OCI-LY1 (cell line): Measurements from ENCODE around the gene MAGI2.

ENCODE experiments used
- H2AFZ ChIP-seq: fragments of 200-600 bp; sonication (generic), shearing (Covaris generic); 2 replicates; pipeline ENCODE4 v1.6.0; 2014; ENCODE audit warnings: antibody characterized with exemption, mild to moderate bottlenecking, low read length
- H3F3A ChIP-seq: fragments of 200-600 bp; sonication (generic), shearing (Covaris generic); 2 replicates; pipeline ENCODE4 v1.6.0; 2014; ENCODE audit warnings: mild to moderate bottlenecking, antibody characterized with exemption, low read length, moderate library complexity; ENCODE audit not compliant: insufficient read depth
- H3K27ac ChIP-seq: fragments of 200-600 bp; sonication (generic); 2 replicates; pipeline ENCODE4 v1.5.1; 2014; ENCODE audit warnings: low read length, mixed run types, mild to moderate bottlenecking, low read depth; ENCODE audit not compliant: poor library complexity, severe bottlenecking
- H3K27me3 ChIP-seq: fragments of 200-600 bp; sonication (generic); 2 replicates; pipeline ENCODE4 v1.6.0; 2014; ENCODE audit warnings: antibody characterized with exemption, mild to moderate bottlenecking, low read length, moderate library complexity; ENCODE audit not compliant: insufficient read depth
- H3K36me3 ChIP-seq: fragments of 200-600 bp; sonication (generic); 2 replicates; pipeline ENCODE4 v1.6.1; 2014; ENCODE audit warnings: mild to moderate bottlenecking, antibody characterized with exemption, low read length, moderate library complexity, mixed read lengths; ENCODE audit not compliant: insufficient read depth
- H3K4me1 ChIP-seq: fragments of 200-600 bp; sonication (generic); 2 replicates; pipeline ENCODE4 v1.5.1; 2014; ENCODE audit warnings: mild to moderate bottlenecking, low read length, moderate library complexity; ENCODE audit not compliant: insufficient read depth, severe bottlenecking
- H3K4me2 ChIP-seq: fragments of 200-600 bp; sonication (generic), shearing (Covaris generic); 2 replicates; pipeline ENCODE4 v1.6.1; 2014; ENCODE audit warnings: low read length
- H3K4me3 ChIP-seq: fragments of 200-600 bp; sonication (generic); 2 replicates; pipeline ENCODE4 v1.5.1; 2014; ENCODE audit warnings: low read length, low read depth, mild to moderate bottlenecking, mixed read lengths; ENCODE audit not compliant: poor library complexity, severe bottlenecking
- H3K79me2 ChIP-seq: fragments of 200-600 bp; shearing (Covaris generic); 2 replicates; pipeline ENCODE4 v1.6.1; 2016; ENCODE audit warnings: mixed run types, low read length, mixed read lengths; ENCODE audit not compliant: insufficient read depth
- H3K9ac ChIP-seq: fragments of 200-600 bp; sonication (generic), shearing (Covaris generic); 2 replicates; pipeline ENCODE4 v1.6.1; 2014; ENCODE audit warnings: mild to moderate bottlenecking, low read length, mixed read lengths
- H3K9me2 ChIP-seq: fragments of 200-600 bp; sonication (generic), shearing (Covaris generic); 2 replicates; pipeline ENCODE4 v1.6.1; 2014; ENCODE audit warnings: low read depth, mild to moderate bottlenecking, low read length, mixed read lengths
- H3K9me3 ChIP-seq: fragments of 200-600 bp; shearing (Covaris generic); 2 replicates; pipeline ENCODE4 v1.6.1; 2014; ENCODE audit warnings: low read length, mixed read lengths
- H4K20me1 ChIP-seq: fragments of 200-600 bp; sonication (generic), shearing (Covaris generic); 2 replicates; pipeline ENCODE4 v1.6.0; 2016; ENCODE audit warnings: mild to moderate bottlenecking, low read length; ENCODE audit not compliant: insufficient read depth
- CTCF ChIP-seq: fragments of 200-600 bp; sonication (generic), shearing (Covaris generic); IDR thresholded peaks from 2 replicates; pipeline ENCODE4 v1.5.1; 2017; ENCODE audit warnings: mild to moderate bottlenecking, antibody characterized with exemption, low read length, moderate library complexity, mixed read lengths
- EZH2 ChIP-seq: fragments of 200-600 bp; sonication (generic), shearing (Covaris generic); IDR thresholded peaks from 2 replicates; pipeline ENCODE4 v1.8.0; 2017; ENCODE audit warnings: borderline replicate concordance, mixed run types, mild to moderate bottlenecking, antibody characterized with exemption, low read length, moderate library complexity, mixed read lengths

The MAGI2 gene

GRCh38 chr7:78542981-78543380 lies 910.5 kb downstream of the MAGI2 start:
- no peak overlapping the region for H3K9ac ChIP-seq
- no peak for TF ChIP-seq EZH2
- no peak for TF ChIP-seq CTCF
- no peaks in the 10 kb centered on the region for H3K79me2 ChIP-seq
- H3K27me3 ChIP-seq, result no peaks in the 10 kb centered on the region
- H3K4me1 ChIP-seq, result no peaks in the 10 kb centered on the region
- H3K27ac ChIP-seq, result no peak overlapping the region
- no peaks in the 10 kb centered on the region for H3K9me3 ChIP-seq
- H3K4me3 ChIP-seq, result no peak overlapping the region
- H2AFZ ChIP-seq, result no peak overlapping the region
- H3F3A ChIP-seq, result no peaks in the 10 kb centered on the region
- no peaks in the 10 kb centered on the region for H4K20me1 ChIP-seq
- no peak overlapping the region for H3K4me2 ChIP-seq
- H3K9me2 ChIP-seq, result no peaks in the 10 kb centered on the region
- no peaks in the 10 kb centered on the region for H3K36me3 ChIP-seq

- H3K9me2 ChIP-seq, result no peaks in the 10 kb centered on the region
- TF ChIP-seq CTCF (no peak), EZH2 (no peak)
- H3K4me1 ChIP-seq, result no peaks in the 10 kb centered on the region
- H3K27ac ChIP-seq, result no peak overlapping the region
- H3K79me2 ChIP-seq, result no peaks in the 10 kb centered on the region
- no peak overlapping the region for H2AFZ ChIP-seq
- H4K20me1 ChIP-seq, result no peaks in the 10 kb centered on the region
- H3F3A ChIP-seq, result no peaks in the 10 kb centered on the region
- no peak overlapping the region for H3K4me3 ChIP-seq
- H3K36me3 ChIP-seq, result no peaks in the 10 kb centered on the region
- no peak overlapping the region for H3K9ac ChIP-seq
- no peaks in the 10 kb centered on the region for H3K27me3 ChIP-seq
- no peaks in the 10 kb centered on the region for H3K9me3 ChIP-seq
- H3K4me2 ChIP-seq, result no peak overlapping the region
Measured at GRCh38 chr7:78542541-78542940, 910.9 kb downstream of the MAGI2 start.

GRCh38 chr7:78539825-78540224 lies 913.6 kb downstream of the MAGI2 start:
- Histone ChIP-seq H3K4me2 (no peak overlapping the region), H3K9ac (no peak overlapping the region), H2AFZ (no peak overlapping the region), H3F3A (no peaks in the 10 kb centered on the region), H4K20me1 (no peaks in the 10 kb centered on the region), H3K27me3 (no peaks in the 10 kb centered on the region), H3K4me3 (no peak overlapping the region), H3K27ac (no peak overlapping the region), H3K9me3 (no peaks in the 10 kb centered on the region), H3K9me2 (no peaks in the 10 kb centered on the region), H3K36me3 (no peaks in the 10 kb centered on the region), H3K79me2 (no peaks in the 10 kb centered on the region), H3K4me1 (no peaks in the 10 kb centered on the region)
- TF ChIP-seq CTCF (peak; percentile 27; the same call in 1 of the 2 replicates), EZH2 (no peak)
